ENCODE results near the gene LPAR1.

DNA sequence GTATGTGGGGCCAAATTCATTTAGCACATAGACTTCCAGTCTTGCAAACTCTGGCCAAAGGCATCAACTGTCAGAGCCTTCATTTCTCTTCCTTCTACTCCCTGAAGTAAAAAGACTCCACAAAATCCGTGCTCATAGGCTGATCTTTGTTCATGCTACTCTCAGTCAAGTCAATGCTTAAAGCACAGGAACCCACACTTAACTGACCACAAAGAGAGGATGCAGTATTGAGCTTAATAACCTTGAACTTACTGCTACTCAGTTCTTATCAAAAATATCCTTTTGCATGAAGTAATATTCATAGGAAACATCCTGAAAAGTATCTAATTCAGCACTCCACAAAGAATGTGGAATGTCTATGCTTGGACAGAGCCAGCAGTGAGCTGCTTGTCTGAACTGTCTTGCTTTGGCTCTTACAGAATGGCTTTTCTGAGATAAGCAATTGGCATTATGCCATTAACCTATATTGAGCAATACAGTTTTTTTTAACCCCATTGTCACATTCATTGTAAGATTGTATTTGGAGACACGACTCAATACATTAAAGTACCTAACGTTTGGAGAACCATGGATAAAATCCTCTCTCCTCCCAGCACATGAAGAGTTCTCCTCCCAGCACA is 21.7 kb downstream of the LPAR1 start:
- TF ChIP-seq, protein P1, sequence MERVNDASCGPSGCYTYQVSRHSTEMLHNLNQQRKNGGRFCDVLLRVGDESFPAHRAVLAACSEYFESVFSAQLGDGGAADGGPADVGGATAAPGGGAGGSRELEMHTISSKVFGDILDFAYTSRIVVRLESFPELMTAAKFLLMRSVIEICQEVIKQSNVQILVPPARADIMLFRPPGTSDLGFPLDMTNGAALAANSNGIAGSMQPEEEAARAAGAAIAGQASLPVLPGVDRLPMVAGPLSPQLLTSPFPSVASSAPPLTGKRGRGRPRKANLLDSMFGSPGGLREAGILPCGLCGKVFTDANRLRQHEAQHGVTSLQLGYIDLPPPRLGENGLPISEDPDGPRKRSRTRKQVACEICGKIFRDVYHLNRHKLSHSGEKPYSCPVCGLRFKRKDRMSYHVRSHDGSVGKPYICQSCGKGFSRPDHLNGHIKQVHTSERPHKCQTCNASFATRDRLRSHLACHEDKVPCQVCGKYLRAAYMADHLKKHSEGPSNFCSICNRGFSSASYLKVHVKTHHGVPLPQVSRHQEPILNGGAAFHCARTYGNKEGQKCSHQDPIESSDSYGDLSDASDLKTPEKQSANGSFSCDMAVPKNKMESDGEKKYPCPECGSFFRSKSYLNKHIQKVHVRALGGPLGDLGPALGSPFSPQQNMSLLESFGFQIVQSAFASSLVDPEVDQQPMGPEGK (CRISPR knock-in tag; IDR thresholded peaks at IDR 0.05; ENCODE audit: borderline replicate concordance): no peak
- TF ChIP-seq, protein P2, sequence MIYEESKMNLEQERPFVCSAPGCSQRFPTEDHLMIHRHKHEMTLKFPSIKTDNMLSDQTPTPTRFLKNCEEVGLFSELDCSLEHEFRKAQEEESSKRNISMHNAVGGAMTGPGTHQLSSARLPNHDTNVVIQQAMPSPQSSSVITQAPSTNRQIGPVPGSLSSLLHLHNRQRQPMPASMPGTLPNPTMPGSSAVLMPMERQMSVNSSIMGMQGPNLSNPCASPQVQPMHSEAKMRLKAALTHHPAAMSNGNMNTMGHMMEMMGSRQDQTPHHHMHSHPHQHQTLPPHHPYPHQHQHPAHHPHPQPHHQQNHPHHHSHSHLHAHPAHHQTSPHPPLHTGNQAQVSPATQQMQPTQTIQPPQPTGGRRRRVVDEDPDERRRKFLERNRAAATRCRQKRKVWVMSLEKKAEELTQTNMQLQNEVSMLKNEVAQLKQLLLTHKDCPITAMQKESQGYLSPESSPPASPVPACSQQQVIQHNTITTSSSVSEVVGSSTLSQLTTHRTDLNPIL (CRISPR knock-in tag; IDR thresholded peaks at IDR 0.05; ENCODE audit: low read depth): no peak
- no peak for TF ChIP-seq ZNF70 (CRISPR knock-in tag; IDR thresholded peaks at IDR 0.05)
- no peak for TF ChIP-seq ZFP3 (CRISPR knock-in tag; IDR thresholded peaks at IDR 0.05)
- TF ChIP-seq RARB (CRISPR knock-in tag; IDR thresholded peaks at IDR 0.05): no peak
- TF ChIP-seq ESRRG (CRISPR knock-in tag; IDR thresholded peaks at IDR 0.05): no peak
- no peak for TF ChIP-seq CSDC2 (CRISPR knock-in tag; IDR thresholded peaks at IDR 0.05)
- TF ChIP-seq SNAI2 (CRISPR knock-in tag; IDR thresholded peaks at IDR 0.05): peak; percentile 27; the same call in 1 of the 2 replicates
- TF ChIP-seq TOX (CRISPR knock-in tag; IDR thresholded peaks at IDR 0.05; ENCODE audit: borderline replicate concordance): no peak
